GM18868 (cell line): Measurements from ENCODE around the gene OR10K2.
"Not testable (repeated sequence)": the region's sequence is repeated elsewhere in the genome, so short reads cannot be mapped to it uniquely, and the experiment has no call there.

Experiments
- ATAC-seq: cut with Tn5 transposase; IDR thresholded peaks from one replicate; pipeline ENCODE4 v1.9.1; 2021; ENCODE audit warnings: mild to moderate bottlenecking, moderate library complexity; ENCODE audit not compliant: unreplicated experiment

OR10K2 gene

GRCh38 chr1:158374101-158374500 lies 51.9 kb downstream of the OR10K2 start:
- not testable (repeated sequence) for ATAC-seq

- peak; percentile 98 for ATAC-seq
These were observed 54.7 kb downstream of the OR10K2 start for GRCh38 chr1:158371188-158371953.
